Stimulated activated CD4-positive, alpha-beta T cell treated with anti-CD3 and anti-CD28 coated beads, Interleukin-4, amount 100 ng/mL, for 24 hours (primary cell): ENCODE measurements around the gene PRKCA.

ENCODE experiments used
- DNase-seq: peaks from one replicate; pipeline ENCODE4 v3.0.0-alpha.2; 2020

The PRKCA gene

DNA sequence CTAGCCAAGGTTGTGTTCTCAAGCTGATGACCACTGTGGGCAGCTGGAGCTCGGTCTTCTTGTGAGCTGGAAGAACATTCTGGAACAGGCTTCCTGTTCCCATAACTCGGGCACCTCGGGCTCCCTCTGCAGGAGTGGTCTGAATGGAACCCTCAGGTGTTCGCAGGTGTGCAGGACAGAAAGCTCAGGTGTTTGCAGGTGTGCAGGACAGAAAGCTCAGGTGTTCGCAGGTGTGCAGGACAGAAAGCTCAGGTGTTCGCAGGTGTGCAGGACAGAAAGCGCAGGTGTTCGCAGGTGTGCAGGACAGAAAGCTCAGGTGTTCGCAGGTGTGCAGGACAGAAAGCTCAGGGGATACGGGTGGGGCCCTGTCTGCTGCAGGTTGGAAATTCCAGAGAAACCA lies 423.5 kb downstream of the PRKCA start:
- no peak for DNase-seq

DNA sequence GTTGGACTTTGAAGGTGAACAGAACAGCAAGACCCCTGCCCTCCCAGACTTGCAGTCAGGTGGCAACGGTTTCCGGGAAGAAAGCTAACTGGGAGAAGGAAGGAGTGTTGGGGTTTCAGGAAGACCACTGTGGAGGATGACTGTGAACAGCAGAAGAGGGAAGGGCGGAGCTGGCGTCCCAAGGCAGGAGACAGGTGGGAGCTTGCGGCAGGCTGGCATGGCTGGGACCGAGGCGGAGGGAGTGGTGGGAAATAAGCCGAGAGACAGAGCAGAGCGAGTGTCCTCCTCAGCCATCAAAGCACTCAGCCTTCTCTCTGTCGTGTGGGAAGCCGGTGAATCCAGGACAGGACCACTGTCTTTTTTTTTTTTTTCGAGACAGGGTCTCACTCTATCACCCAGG lies 424.0 kb downstream of the PRKCA start:
- DNase-seq, result no peak

GRCh38 chr17:66726846-66727245 lies 424.4 kb downstream of the PRKCA start:
- DNase-seq, result no peak

DNA sequence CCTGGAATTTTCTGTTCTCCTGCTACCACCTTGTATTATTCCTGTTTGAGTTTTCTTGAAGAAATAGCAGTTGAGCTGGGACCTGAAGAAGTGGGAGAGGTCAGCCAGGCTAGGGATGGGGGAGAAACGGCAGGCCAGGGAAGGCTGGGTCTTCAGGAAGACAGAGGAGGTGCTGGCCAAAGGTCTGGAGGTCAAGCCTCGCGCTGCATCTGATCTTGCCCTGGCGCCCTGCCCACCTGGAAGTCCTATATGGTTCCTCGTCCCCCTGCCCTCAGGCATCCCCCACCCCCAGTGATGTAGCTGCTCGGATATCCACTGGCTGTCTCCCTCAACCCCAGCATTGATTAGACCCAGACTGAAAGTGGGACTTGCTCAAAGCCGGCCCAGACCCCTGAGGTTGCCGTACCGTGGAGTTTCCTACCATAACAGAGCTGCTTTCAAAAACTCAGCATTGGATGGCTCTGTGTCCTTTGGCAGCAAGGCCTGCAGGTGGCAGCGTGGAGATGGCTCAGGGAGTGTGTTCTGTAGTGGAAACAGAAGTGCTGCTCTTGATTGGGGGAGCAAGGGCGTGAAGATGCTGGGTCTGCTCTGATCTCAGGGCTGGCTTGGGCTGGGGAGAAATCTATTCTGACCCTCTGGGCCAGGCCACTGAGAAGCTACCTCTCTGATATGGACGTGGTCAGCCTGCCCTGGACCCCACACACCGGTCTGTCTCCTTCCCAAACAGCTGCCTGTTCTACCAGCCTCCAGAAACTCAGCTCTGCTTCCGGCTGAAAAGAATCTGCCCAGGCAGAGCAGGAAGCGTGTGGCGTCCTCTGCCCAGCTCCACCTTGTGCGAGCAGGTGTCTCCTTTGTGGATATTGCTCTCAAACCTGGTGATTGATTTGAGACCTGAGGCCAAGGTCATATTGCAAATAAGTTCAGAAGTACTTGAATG lies 425.5 kb downstream of the PRKCA start:
- DNase-seq, result peak; percentile 40

- no peak for DNase-seq
Observed at GRCh38 chr17:66730461-66730923, 428.1 kb downstream of the PRKCA start.

GRCh38 chr17:66733759-66734158 lies 431.3 kb downstream of the PRKCA start:
- no peak for DNase-seq

GRCh38 chr17:66734186-66734943 lies 432.0 kb downstream of the PRKCA start:
- DNase-seq, result no peak

DNA sequence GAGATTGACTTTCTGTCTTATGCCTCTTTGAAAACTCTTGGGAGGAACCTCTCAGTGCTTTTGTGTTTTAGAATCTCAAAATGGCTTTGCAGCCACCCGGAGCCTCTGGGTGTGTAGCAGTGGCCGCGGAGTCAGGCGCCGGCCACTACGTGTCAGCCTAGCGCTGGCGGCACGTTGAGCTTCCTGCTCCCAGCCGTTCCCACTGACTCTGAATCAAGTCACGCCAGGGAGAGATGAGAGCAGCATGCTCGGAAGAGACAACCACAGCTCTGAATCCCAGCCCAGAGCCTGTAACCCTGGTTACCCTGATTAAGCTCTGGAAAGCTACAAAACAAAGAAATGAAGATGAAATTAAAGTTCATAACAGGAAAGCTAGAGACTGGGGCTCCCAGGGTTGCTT lies 435.1 kb downstream of the PRKCA start:
- DNase-seq, result no peak

DNA sequence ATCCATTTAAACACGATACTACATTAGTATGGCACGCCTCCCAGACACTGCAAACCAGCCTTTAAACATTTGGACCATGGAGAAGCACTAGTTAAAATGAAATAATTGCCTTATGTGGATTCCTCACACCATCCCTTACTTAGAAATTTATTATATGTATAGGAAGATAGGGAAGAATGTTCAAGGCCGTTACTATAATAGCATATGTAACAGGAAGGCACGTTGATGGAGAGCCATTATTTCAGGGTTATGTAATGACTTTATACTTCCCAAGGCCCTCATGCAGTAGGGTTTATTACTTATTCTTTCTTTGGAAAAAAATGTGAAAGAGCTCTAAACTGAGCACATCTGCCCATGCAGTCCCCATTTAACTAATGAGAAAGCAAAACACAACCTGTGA lies 435.9 kb downstream of the PRKCA start:
- no peak for DNase-seq

DNA sequence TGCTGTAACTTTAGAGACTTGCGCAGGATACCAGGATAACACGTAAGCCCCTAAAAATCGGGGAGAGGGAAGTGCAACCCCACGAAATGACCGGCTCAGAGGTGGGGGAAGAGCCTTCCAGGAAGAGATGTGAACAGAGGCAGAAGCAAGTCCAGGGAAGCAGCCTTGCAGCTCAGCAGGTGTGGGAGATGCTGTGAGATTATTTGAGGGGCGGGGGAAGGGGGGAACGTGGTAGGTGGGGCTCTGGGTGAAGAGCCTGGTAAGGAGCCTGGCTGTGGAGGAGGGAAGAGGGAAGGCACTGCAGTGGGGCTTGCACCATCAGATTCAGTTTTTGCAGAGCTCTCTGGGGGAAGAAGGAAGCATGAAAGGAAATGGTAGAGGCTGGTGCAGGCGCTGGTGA lies 437.1 kb downstream of the PRKCA start:
- DNase-seq, result no peak

DNA sequence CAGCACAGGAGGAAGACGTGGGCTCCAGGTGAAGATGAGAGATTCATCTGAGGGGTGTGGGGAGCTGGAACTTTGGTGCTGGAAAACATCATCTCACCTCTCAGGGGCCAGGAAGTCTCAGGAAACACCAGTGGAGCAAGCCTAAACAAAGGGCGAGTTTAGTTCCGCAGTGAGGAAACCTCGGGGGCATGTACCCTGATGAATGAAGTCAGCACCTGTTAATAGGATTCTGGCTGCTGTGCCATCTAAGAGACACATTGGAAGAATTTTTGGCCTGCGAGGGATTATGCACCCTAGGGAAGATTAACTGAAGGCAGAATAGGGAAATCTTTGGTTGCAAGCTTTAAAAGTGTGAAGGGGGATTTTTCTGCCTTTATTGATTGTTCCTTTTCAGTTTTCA lies 437.8 kb downstream of the PRKCA start:
- DNase-seq, result no peak

GRCh38 chr17:66743511-66743910 lies 441.1 kb downstream of the PRKCA start:
- DNase-seq, result no peak

- DNase-seq, result no peak
Observed at GRCh38 chr17:66746736-66747135, 444.3 kb downstream of the PRKCA start.

- DNase-seq, result no peak
Observed at GRCh38 chr17:66747578-66748275, 445.3 kb downstream of the PRKCA start.

- no peak for DNase-seq
Observed at GRCh38 chr17:66748578-66748977, 446.2 kb downstream of the PRKCA start.

DNA sequence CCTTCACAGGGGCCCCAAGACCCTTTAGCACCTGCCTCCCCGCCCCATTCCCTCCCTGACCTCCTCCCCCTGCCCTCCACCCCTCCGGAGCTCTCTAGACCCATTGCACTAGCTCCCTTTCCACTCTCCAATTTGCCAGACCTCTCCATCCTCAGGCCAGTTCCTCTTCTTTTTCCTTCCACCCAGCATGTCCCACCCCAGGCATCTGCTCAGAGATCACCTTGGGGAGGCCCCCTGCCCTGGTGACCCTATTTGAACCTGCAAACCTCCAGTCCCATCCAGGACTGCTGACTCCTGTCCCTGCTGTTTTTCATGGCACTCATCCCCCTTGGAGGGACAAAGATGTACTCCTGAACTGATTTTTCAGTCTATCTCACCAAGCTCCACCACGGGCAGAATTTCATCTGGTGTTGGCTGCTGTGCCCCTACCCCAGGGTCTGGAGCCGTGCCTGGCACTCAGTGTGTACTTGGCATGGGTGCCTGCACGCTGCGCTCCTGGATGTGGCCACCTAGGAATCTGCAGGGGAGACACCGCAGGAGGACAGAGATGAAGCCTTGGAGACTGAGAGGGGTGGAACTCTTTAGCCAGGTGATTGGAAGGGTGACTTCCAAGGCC lies 446.9 kb downstream of the PRKCA start:
- no peak for DNase-seq

DNA sequence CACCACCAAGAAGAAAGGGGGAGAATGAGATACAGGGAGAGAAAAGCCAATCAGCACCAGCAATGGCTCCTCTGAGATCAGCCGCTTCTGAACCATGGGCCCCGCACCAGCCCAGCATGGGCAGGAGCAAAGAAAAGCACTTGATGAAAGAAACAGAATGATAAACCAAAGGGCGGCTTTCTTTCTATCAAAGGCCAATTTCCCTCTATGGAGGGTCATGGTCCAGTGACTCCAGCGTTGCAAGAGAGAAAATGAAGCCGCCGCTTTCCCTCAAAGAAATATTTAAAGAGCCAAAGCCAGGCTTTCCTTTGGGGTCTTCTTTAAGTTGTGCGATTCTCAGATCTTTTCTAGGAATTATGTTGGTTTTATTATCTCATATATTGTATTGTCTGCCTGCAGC lies 447.7 kb downstream of the PRKCA start:
- DNase-seq, result no peak

DNA sequence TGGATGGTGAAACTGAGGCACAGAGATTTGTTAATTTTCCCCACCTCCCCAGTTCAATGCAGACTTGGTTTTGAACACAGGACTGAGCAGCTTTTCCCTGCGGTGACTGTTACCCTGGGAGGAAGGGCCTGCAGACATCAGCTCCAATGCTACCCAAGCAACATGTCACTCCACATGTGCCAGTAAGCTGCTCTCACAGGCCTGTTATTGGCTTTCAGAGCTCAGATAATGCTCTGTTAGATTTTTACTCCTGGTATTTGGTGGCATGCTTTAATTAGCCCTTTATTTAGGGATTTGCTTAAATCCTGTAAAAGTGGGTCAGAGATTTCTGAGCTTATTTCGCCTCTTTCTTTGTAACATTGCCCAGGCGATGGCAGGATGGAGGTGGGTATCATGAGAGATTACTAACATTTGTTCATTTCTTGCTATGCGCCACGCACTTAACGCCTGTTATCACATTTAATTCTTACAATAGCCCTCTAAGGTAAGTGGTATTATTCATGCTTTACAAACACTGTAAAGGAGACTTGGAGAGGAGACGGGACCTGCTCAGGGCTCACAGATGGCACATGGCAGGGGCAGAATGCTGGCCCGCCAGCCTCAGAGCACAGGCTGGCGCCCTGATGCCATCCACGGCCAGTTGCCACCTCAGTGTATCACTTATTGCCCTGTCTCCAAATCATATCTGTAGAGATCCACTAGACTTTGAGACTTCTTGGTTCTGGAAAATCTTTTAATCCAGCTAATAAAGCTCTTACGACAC lies 448.5 kb downstream of the PRKCA start:
- no peak for DNase-seq

DNA sequence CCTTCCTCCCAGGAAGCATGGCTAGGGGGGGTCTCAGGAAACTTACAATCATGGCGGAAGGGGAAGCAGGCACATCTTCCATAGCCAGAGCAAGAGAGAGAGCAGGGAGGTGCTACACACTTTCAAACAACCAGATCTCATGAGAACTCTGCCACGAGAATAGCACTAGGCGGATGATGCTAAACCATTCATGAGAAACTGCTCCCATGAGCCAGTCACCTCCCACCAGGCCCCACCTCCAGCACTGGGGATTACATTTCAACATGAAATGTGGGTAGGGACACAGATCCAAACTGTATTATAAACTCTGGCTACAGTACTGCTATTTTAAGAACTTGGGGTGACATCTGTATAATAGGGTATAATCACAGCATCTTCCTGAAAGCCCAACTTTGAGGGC lies 449.4 kb downstream of the PRKCA start:
- DNase-seq, result no peak

DNA sequence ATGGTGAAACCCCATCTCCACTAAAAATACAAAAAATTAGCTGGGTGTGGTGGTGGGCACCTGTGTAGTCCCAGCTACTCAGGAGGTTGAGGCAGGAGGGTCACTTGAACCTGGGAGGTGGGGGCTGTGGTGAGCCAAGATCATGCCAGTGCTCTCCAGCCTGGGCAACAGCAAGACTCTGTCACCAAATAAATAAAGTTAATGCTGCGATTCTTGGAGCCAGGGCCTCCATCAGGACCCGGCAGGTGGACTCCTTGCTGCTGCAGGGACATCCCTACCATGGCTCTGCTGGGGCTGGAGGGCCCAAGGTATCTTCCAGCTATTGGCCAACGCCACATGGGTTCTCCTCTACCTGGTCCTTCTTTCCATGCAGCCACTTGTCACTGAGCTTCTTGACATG lies 450.0 kb downstream of the PRKCA start:
- no peak for DNase-seq

DNA sequence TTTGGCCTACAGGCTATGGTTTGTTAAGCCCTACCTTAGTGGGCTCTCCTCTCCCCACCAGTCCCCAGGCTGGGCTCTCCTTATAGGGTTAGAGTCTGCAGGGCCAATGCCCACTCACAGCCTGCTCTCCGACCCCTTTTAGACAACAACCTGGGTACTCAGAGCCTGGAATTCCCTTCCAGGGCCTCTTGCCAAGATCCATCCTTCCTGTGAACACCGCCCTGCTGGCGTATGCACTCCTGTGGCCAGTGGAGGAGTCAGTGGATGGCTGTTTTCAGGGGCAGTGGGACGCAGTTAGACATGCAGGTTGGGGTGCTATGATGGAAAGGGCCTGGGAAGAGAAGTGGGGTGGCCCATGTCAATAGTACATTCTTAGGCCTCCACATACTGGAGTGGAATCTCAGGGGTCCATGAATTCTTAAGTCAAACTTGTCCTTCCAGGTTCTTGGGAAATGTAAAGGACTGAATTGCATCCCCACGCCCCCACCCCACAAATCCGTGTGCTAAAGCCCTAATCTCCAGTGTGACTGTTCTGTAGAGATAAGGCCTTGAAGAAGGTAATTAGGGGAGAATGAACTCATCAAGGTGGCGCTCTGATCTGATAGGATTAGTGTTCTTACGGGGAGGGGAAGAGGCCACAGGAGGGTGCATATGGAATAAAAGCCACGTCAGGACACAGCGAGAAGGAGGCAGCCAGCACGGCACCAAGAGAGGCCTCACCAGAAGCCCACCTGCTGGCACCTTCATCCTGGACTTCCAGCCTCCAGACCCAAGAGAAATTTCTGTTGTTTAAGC lies 450.9 kb downstream of the PRKCA start:
- DNase-seq, result no peak
